Ramos (cell line): ENCODE data around the gene ZBP1.
"Not testable (repeated sequence)": the region's sequence is repeated elsewhere in the genome, so short reads cannot be mapped to it uniquely, and the experiment has no call there.

Source experiments
- in situ Hi-C: fragments of 300-500 bp; cut with MboI; formaldehyde crosslinking; loops from one replicate; pipeline ENCODE4 v1.14.3; 2022; ENCODE audit warnings: low sequenced_read_pairs; ENCODE audit not compliant: unreplicated experiment

ZBP1 gene

DNA sequence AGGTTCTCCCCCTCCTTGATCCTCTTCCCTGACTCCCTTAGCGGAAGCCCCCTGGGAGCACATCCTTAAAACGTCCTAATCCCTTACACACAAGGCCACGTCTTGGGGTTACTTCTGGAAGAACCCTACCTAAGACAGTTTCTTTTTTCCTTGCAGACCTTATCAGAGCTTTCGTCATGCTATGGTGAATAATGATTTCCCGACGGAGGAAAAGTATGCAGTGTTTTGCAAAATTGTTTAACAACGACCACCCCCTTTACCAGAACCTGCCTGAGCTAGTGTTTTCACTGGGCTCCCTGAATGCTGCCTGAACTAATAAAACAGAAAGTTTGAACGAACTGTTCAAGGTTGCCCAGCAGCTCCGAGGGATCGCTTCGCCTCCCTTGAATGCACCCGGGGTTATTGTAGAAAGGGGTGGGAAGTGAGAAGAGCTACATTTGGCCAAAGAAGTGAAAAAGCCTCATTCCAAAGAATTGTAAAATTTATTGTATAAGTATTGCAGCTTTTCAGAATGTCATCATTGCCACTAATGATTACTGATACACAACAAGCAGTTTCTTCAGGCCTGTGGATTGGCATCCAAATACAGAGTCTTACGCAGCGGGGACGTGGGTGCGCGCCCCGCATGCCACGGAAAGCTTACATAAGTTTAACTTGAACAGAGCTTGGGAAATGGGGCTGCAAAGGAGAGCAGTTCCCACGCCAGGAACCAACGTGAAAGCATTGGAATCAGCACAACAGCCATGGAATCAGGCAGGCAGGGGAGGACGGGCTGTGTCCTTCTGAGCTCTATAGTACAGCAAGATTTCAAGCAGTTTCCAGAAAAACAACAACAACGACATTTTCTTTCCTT is 27.9 kb upstream of the ZBP1 start:
- in situ Hi-C loops = no loop called here

DNA sequence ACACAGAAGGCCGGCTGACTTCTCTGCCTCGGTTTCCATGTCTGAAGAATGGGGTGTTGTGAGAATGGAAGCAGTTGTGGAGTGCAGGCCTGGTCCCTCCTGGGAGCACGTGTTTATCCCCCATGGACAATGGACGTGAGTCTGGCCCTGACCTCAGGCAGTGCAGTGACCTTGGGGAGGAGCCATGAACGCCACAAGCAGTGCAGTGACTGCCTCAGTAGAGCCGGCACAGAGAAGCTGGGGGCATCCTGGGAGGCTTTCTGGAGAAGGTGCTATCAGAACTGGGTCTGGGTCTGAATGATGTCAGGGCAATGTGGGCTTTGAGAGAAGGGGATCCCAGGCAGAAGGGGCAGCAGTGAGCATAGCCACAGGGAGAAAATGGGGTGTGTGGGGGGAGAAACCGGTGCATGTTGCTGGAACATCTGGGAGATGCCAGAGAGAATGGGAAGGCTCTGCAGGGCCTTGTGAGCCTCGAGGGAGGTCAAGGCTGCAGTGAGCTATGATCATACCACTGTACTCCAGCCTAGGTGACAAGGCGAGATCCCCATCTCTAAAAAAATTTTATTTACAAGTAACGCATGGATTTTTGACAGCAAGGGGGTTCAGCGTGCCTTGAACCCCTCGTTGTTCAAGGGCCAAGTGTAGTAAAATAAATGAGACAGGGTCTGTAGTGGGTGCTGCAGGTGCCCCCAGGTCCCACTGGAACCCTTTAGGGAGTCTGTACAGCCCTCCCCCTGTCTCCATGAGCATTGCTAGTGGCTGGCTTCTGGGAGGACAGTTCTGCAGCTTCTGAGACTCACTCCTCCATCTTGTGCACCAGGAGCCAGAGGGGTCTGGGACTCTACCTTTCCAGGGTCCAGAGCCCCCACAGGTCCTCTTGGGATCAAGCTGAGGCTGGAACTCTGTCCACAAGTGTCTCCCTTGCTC is 27.0 kb upstream of the ZBP1 start:
- in situ Hi-C loops = no loop called here

DNA sequence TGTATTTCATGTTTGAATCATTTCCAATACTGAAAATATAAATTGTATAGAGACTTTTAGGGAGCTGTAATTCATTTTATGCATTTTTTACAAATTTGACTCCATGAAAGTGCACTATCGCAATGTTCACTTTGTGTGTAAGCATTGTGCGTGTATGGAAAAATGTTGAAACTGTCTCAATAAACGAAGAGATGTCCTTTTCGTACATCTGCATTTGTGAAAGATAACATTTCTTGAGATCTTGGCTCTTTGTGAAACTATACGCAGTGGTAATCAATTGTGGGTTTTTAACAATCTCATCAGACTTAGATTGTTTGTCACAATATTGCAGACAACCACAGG is 18.6 kb upstream of the ZBP1 start:
- in situ Hi-C loops = no loop called here

DNA sequence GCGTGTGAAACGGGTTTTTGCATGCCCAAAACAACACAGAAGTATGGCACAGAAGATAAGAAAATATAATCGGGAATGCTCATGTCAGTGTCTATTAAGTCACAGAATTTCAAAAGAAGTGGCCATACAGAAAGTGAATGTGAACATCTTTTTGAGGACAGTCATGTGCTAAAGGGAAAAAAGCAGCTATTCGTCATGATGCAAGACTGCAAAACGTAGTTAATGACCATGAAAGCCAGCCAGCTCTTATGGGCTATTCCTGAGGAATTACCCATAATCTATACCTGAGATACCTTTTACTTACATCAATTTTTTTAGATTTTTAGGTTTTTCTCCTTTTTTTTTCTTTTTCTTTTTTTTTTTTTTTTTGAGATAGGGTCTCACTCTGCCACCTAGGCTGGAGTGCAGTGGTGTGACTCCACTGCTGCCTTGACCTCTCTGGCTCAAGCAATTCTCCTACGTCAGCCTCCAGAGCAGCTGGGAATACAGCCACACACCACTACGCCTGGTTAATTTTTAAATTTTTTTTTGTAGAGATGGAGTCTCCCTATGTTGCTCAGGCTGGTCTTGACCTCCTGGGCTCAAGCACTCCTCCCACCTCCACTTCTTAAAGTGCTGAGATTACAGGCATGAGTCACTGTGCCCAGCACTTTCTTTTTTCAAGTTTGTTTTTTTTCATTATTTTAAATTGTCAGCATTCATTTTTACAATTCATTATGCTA is 18.1 kb upstream of the ZBP1 start:
- in situ Hi-C loops = no loop called here

DNA sequence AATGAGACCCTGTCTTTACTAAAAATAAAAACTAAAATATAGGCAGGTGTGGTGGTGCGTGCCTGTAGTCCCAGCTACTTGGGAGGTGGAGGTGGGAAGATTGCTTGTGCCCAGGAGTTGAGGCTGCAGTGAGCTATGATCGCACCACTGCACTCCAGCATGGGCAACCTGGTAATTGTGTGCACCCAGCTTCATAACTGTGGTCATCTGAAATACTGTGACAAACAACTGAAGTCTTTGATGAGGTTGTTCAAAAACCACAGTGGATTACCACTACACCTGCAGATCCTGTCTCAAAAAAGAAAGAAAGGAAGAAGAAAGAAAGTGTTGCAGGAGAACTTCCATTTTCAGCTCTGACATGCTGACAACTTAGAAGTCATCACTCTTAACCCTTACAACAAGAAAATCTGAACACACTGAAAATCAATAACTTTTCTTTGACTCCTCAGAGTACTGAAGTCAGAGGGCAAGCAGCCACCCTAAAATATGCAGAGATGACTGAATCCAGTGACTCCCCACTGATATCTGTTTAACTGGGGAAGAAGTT is 13.8 kb upstream of the ZBP1 start:
- in situ Hi-C loops = no loop called here

DNA sequence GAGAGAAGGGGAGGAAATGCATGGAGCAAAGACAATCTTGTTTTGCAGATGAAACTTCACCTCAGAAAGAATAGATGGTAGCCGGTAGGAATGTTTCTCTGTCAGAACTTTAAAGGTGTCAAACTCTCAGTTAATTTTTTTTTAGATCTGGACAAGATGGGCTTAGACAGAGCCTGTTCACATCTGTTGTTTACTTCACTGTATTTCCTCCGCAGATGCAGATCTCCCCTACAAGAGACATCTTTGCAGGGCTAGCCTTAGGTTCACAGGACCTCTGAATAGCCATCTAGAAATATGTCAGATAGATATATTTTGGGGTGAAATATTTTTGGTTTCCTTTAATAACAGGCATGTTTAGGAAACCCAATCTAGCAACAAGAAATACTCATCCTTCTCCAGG is 12.1 kb upstream of the ZBP1 start:
- in situ Hi-C loops = no loop called here

DNA sequence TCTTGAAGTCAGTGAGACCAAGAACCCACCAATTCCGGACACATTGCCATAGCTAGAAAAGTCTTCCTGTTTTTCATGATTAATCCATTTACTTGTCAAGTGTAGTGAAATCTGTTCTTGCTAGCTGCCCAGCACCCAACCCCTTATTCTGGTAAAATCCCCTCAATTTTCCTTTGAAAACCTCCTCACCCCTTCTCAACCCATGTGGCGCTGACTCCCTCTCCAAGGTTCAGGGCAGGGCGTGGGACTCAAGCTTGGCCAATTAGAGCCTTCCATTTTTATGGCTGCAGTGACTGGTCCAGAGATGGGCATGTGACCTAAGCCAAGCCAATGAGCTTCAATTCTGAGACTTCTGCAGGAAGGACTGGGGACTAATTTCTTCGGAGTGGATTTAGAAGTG is 9.8 kb upstream of the ZBP1 start:
- in situ Hi-C loops = no loop called here

DNA sequence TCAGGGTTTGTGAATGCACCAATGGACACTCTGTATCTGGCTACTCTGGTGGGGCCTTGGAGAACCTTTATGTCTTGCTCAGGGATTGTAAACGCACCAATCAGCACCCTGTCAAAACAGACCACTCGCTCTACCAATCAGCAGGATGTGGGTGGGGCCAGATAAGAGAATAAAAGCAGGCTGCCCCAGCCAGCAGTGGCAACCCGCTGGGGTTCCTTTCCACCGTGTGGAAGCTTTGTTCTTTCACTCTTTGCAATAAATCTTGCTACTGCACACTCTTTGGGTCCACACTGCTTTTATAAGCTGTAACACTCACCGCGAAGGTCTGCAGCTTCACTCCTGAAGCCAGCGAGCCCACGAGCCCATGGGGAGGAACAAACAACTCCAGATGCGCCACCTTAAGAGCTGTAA is 9.3 kb upstream of the ZBP1 start:
- in situ Hi-C loops = not testable (repeated sequence)

DNA sequence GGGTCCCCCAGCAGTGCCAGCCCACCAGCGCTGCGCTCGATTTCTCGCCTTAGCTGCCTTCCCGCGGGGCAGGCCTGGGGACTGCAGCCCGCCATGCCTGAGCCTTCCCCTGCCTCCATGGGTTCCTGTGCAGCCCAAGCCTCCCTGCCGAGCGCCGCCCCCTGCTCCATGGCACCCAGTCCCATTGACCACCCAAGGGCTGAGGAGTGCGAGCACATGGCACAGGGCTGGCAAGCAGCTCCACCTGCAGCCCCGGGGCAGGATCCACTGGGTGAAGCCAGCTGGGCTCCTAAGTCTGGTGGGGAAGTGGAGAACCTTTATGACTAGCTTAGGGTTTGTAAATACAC is 8.7 kb upstream of the ZBP1 start:
- in situ Hi-C loops = not testable (repeated sequence)

DNA sequence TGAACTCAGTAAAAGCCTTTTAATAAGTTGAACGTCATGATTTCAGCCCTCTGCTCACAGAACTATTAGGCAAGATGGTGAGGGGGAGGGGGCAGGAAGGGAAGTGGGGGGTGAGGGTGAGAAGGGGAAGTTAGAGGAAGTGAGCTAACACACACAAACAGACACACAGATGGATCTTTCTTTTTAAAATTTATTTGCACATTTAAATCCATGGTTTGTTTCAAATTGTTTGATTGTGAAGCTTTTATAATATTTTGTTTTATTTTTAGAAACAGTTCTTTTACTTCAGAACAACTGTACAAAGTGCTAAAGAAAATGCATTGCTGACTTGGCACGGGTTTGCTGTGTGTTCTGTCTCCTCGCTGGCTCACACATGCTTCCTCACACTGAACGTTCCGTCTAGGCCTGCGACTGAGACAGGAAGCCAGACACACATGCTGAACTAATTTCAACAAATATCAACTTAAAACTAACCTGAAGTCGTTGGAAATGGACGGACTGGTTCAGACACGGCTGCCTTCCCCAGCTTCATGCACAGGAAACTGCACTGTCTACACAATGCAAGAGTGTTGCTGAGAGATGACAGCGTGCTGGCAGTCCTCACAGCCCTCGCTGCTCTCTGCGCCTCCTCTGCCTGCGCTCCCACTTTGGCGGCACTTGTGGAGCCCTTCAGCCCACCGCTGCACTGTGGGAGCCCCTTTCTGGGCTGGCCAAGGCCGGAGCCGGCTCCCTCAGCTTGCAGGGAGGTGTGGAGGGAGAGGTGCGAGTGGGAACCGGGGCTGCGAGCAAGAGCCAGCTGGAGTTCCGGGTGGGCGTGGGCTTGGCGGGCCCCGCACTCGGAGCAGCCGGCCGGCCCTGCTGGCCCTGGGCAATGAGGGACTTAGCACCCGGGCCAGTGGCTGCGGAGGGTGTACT is 8.1 kb upstream of the ZBP1 start:
- in situ Hi-C loops = no loop called here

DNA sequence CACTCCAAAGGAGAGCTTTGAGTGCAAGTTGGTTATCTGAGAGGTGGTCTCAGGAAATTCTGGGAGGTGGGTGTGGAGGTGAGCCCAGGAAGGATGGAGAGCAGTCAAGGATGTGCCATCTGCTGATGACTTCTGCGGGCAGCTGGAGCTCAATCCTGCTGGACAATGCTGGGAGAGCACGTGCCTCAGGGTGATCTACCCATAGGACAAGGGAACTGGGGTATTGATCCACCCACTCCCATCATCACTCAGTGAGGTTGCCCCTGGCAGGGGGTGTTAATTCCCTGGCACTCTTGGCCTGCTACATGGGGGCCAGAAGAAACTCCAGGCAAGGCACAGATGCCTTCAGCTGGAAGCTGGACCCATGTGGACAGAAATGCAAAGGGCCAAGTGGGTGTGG is 7.1 kb upstream of the ZBP1 start:
- in situ Hi-C loops = no loop called here

DNA sequence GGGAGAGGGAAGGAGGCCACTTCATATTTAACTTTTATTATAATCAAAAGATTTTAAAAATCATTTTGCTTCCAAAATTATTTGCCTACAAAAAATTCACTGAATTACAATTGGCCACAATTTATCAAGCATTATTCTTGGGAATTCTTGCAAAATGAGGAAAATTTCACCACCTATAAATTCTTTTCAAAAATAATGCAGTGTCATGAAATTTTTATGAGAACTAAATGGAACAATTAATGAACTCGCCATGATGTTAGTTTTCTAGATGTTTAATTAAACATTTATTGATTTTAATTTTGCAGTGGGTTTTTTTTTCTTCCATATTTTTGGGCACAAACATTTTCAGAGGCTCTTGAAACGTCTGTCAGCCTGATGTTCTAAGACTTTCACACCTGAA is 5.8 kb upstream of the ZBP1 start:
- in situ Hi-C loops = no loop called here

DNA sequence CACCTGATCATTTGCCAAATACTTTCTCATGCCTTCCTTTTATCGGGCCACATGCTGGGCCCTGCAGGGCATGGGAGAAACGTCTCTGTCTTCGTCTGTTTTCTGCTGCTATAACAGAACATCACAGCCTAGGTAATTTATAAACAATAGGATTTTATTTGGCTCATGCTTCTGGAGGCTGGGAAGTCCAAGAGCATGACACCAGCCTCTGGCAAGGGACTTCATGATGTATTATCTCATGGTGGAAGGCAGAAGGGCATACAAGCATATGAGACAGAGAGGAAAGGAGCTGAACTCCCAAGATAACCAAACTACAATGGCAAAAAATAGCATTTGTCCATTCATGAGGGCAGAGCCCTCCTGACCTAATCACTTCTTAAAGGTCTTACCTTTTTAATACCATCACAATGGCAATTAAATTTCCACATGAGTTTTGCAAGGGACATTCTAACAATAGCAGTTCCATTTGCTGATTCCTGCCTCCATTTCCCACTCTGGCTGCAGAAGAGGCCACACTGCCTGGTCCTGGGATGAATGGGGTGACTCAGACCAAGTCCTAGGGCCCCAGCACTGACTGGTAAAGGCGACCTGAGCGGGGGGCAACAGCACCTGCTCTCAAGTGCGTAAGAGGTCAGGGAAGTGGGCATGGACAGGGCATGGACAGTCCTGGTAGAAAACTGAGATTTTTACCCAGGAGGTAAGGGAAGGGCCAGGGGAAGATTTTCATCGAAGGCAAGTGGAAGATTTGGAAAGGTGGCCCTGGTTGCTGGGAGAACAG is 5.1 kb upstream of the ZBP1 start:
- in situ Hi-C loops = no loop called here

DNA sequence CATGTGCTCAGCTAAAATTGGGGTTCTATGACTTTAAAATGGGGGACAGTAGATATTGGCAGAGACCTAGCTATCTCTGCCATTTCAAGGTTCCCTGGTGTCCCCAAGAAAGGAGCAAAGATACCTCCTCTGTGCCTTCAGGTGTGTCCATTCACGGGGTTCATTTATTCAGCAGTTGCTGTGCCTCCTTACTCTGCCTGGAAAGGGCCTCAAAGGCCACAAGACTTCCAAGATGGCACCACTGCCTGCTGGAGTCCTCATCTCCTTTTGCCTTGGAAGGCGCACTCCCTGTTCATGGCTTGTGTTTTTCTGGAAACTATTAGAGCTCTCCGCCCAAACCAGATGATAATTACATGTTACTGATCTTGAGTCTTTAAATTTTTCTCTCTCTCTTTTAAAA is 3.9 kb upstream of the ZBP1 start:
- in situ Hi-C loops = no loop called here

DNA sequence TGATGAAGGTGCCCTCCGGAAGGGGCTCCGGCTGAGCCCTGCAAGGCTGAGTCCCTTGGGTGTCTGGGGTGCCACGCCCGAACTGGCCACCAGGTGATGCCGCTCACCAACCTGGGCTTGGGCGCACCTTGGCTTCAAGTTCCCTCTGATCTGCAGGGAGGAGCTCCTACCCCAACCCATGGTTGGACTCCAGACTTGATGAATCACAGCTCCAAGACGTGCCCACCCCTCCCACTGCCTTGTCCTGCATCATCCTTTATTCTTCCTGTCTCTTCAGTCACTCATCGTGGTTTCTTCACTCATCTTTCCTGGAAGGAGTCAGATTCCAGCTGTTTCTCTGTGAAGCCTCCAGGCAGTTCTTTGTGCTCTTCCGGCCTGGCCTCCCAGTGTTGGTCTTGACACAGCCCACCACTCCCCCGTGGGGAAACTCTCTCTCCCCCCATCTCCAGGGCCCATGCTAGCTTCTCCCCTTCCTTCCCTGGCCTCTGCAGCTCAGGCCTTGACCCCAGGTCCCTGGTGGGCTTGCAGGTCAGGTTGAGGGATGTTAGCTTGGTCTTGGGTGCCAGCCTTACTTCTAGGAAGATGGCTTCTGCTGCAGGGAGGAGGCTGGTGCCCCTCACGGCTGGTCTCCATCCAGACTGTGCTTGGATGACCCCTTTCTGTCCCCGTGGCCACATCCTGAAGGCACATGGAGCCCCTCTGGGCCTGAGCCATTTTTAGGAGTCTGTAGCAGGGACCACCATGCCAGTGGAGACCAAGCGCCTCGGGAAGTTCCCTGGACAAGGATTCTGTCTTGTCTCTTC is 2.6 kb upstream of the ZBP1 start:
- in situ Hi-C loops = no loop called here

DNA sequence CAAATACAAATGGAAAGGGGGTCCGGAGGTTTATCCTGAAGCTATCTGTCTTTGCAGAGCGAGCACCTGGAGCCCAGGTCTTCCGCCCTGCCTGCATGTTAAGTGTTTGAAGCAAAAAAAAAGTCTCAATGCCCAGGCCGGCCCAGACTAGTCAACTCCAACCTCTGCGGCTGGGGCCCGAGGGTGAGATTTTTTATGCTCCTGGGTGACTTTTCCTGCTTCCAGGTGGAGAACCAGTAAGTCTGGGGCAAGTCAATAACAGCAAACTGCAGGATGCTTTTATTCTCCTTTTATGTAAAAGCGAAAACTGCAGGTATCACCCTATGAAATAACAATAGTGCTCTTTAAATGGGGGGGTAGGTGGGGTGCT is 2.0 kb upstream of the ZBP1 start:
- in situ Hi-C loops = no loop called here

DNA sequence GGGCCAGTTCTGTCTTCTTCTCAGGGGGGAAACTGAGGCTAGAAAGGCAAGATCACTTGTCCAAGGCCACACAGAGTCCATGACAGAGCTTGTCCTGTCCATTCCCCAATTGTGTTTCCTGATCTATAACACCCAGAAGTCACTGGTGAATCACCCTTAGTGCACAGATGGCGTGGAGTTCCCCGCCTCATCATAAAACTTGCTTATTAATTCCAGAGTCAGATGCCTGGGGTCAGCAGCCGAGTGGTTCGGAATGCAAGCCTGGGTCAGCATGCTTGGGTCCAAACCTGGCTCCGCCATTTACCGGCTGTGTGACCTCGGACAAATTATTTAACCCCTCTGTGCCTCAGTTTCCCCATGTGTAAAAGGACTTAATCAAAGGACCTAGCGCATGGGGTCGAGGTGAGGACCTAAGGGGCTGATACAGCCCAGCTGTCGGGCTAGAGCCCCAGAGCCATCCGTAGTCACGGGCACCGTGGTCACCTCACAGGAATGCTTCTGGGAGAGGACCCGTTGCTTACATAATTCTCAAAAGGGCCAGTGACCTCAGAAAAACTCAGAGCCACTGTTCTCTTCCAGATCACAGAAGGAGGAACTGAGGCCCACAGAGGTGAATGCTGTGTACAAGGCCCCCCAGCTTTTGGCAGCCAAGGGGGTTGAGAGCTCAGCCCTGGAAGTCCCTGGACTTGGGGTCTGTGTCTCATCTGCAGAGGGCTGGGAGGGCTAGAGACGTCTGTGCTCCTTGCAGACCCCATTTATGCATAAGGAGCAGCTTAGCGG is 1.4 kb upstream of the ZBP1 start:
- in situ Hi-C loops = no loop called here
